Measurements from ENCODE around the gene ZNF581. TPM values are rescaled to one million over a fixed set of nuclear protein-coding genes. Genes with fewer than 3 reads are reported as not detected.
A peak's percentile ranks its signal among the peaks of the same experiment; 100 is the strongest.

The ZNF581 gene
- total and polyA plus RNA-seq, 7 donors: 10.2 to 18.6 (median 14.5) TPM

DNA sequence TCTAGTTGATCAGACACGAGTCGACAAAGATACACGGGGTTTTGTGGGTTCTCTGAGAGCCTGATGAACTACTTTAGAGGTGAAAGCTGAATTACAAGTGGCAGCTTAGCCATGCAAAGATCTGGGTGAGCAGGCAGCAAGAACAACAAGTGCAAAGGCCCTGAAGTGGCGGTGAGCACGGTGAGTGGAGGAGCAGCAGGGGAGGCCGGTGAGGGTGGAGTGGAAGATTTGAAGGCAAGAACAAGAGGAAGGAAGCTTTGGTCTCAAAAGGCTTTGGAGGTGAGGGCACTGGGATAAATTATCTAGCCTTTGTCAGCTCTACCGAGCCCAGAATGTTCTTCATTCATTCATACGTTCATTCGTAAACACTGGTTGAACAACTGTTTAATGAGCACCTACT is 36.6 kb upstream of the ZNF581 start:
- 67 to 69% (median 67%) methylated on average over 9 of the region's 9 CpGs for WGBS, 3 donors
- no peak for DNase-seq
- Histone ChIP-seq H3K4me1 (peaks cover 41% of the 10 kb centered on the region), H3K27ac (peak overlapping the region; percentile 96), H3K9me3 (no peaks in the 10 kb centered on the region), H3K36me3 (ENCODE audit: insufficient read depth in 1 of 2, low read depth in 1 of 2) (peaks cover 3 to 24% of the 10 kb centered on the region in 2 donors), H3K27me3 (ENCODE audit: insufficient read depth in 3 of 3, low read length in 2 of 3) (no peaks in the 10 kb centered on the region), H3K4me3 (peak overlapping the region; percentile 81)
- ATAC-seq: no peak
- TF ChIP-seq, protein P1, sequence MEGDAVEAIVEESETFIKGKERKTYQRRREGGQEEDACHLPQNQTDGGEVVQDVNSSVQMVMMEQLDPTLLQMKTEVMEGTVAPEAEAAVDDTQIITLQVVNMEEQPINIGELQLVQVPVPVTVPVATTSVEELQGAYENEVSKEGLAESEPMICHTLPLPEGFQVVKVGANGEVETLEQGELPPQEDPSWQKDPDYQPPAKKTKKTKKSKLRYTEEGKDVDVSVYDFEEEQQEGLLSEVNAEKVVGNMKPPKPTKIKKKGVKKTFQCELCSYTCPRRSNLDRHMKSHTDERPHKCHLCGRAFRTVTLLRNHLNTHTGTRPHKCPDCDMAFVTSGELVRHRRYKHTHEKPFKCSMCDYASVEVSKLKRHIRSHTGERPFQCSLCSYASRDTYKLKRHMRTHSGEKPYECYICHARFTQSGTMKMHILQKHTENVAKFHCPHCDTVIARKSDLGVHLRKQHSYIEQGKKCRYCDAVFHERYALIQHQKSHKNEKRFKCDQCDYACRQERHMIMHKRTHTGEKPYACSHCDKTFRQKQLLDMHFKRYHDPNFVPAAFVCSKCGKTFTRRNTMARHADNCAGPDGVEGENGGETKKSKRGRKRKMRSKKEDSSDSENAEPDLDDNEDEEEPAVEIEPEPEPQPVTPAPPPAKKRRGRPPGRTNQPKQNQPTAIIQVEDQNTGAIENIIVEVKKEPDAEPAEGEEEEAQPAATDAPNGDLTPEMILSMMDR (IDR thresholded peaks at IDR 0.05): no peak
- intact Hi-C loops (cut with DNase I): loop anchor here (1.0 to 5.0 kb wide), 2 partner anchors 90 to 95 kb away; no protein-coding TSS in a partner anchor

DNA sequence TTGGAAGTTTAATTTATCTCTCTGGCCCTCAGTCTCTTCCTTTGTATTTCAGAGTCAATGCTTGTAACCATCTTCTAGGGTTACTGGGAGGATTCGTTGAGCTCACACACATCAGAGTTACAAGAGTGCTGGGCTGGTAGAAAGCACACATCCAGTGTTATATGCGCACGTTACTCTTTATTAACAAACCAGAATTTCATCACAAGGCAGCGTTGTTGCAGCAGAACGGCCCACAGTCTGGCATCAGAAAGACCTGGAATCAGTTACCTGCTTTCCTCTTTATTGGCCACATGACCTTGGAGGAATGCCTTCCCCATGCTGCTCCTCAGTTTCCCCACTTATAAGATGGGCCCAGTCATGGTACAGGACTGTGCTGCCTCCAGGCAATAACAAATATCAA is 34.1 kb upstream of the ZNF581 start:
- WGBS, 3 donors: 78 to 81% (median 79%) methylated on average over 5 of the region's 5 CpGs

DNA sequence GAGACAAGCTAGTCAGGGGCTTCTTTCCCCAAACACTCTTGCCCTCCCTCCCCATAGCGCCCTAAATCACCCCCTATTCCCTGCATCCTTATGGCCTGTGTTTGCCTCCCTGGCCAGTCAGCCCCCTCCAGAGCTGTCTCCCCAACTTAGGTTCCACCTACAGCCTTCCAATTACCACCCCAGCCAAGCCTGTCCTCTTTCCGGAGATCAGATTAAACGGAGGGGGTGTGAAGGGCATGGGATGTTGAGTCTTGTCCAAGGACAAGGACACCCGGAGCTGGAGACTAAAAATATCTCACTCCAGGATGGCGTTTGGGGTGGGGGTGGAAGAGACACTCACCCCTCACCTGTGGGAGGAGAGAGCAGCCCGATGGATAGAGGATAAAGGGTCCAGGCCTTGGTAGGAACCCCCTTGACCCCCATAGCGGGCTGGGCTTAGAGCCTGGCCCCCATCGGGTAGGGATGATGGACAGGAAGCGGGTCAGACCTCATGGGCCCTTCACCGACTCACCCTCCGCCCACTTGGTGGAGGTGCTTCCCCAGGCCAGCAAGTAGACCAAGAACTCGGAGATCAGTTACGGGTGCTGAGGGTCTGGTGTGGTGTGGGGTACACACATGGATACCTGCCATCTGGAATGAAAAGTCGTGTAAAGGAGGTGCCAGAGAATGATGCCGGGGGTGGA is 32.0 kb upstream of the ZNF581 start:
- H3K4me3 ChIP-seq: peak overlapping the region; percentile 20
- H3K9me3 ChIP-seq: no peaks in the 10 kb centered on the region
- peak overlapping the region; percentile 71 for H3K27ac ChIP-seq
- TF ChIP-seq, protein P1 (IDR thresholded peaks at IDR 0.05): no peak
- no peaks in the 10 kb centered on the region for H3K27me3 ChIP-seq (ENCODE audit: insufficient read depth in 3 of 3, low read length in 2 of 3)
- H3K4me1 ChIP-seq: peaks cover 40% of the 10 kb centered on the region
- DNase-seq (peak in 1 of 2 donors; percentile 60), ATAC-seq (peak; percentile 76 to 90 (median 80))
- intact Hi-C loops (cut with DNase I): no loop called here
- peaks cover 9 to 44% of the 10 kb centered on the region in 2 donors for H3K36me3 ChIP-seq (ENCODE audit: insufficient read depth in 1 of 2, low read depth in 1 of 2)
- WGBS, 3 donors: 34 to 48% (median 36%) methylated on average over 15 of the region's 15 CpGs

More for the DNA sequence above, 34.1 kb upstream of the ZNF581 start:
- Histone ChIP-seq H3K4me1 (peaks cover 46% of the 10 kb centered on the region), H3K9me3 (no peaks in the 10 kb centered on the region), H3K27me3 (ENCODE audit: insufficient read depth in 3 of 3, low read length in 2 of 3) (no peaks in the 10 kb centered on the region), H3K36me3 (ENCODE audit: insufficient read depth in 1 of 2, low read depth in 1 of 2) (peaks cover 3 to 25% of the 10 kb centered on the region in 2 donors), H3K4me3 (no peak overlapping the region), H3K27ac (peak overlapping the region; percentile 9)
- intact Hi-C loops (cut with DNase I): loop anchor here in 1 of 2 donors (5.0 kb wide), 1 partner anchor 97 kb away; no protein-coding TSS in a partner anchor
- TF ChIP-seq, protein P1 (IDR thresholded peaks at IDR 0.05): no peak
- ATAC-seq (no peak), DNase-seq (no peak)

DNA sequence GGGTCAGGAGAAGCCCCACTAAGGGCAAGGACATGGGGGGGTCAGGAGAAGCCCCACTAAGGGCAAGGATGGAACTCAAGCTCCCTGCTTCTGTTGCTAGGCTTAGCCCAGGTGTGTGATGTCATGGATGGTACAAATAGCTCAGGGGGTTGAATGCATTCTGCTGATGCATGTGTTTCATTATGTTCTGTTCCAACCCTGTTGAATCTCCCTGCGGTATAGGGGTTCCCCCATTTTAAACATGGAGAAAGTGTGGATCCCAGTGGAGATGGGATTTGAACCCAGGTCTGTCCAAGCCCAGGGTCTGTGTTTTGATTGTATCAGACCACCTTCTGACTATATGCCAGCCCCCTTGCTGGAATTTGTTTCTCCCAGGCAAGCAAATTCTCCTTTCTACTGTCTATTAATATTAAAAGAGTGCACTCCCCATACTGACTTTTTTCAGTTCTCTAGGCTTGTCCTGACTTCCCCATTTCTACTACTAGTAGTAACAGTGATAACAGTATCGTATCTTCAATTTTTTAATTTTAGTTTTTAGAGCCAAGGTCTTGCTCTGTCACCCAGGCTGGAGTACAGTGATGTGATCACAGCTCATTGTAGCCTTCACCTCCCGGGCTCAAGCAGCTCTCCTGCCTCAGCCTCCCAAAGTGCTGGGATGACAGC is 31.3 kb upstream of the ZNF581 start:
- no peak for DNase-seq
- peaks cover 10 to 50% of the 10 kb centered on the region in 2 donors for H3K36me3 ChIP-seq (ENCODE audit: insufficient read depth in 1 of 2, low read depth in 1 of 2)
- H3K27me3 ChIP-seq (ENCODE audit: insufficient read depth in 3 of 3, low read length in 2 of 3): no peaks in the 10 kb centered on the region
- H3K27ac ChIP-seq: peak overlapping the region; percentile 71
- H3K9me3 ChIP-seq: no peaks in the 10 kb centered on the region
- WGBS, 3 donors: 50 to 65% (median 56%) methylated on average over 3 of the region's 3 CpGs
- peak; percentile 19 to 49 (median 42) for ATAC-seq
- TF ChIP-seq, protein P1 (IDR thresholded peaks at IDR 0.05): no peak
- peaks cover 33% of the 10 kb centered on the region for H3K4me1 ChIP-seq
- intact Hi-C loops (cut with DNase I): no loop called here
- H3K4me3 ChIP-seq: peak overlapping the region; percentile 20
